Urinary bladder (tissue), 2 donors: ENCODE results near the gene PPIL3. TPM values are rescaled to one million over a fixed set of nuclear protein-coding genes. Genes with fewer than 3 reads are reported as not detected.

ENCODE experiments used
- polyA plus RNA-seq: library from polyadenylated mRNA; stranded (reverse); fragments of 200-250 nt; gene quantifications from one replicate; pipeline ENCODE4 v1.2.3, GENCODE V29; 2013
- small RNA-seq: library from RNA; depleted of rRNA; stranded (forward); fragments of <200 nt; gene quantifications from one replicate; pipeline ENCODE3, GENCODE V24; 2014
- total RNA-seq: library from RNA; depleted of rRNA; stranded (reverse); fragments of >200 nt; gene quantifications from one replicate; pipeline ENCODE4 v1.2.3, GENCODE V29; 2014
- donor health status: healthy.

PPIL3 gene
- total and polyA plus RNA-seq, 2 donors = 13.2 to 83.1 TPM

Small RNA genes lying within 50 kb of the gene (small RNA-seq; reads per million reads assigned to genes)
- not detected for gene RF00019
- not detected for gene RNA5SP115
- not detected for gene RNU6-312P
- gene RNU6-31P = not detected
- not detected for gene RNU6-762P

Other genes with a start within 250 kb of the PPIL3 start
- 317 TPM for gene BZW1, start 77.2 kb downstream of the PPIL3 start, total RNA-seq
- 126 TPM for gene BZW1, start 77.2 kb downstream of the PPIL3 start, polyA plus RNA-seq
- gene CLK1, start 24.4 kb downstream of the PPIL3 start, total RNA-seq = 251 TPM
- 101 TPM for gene CLK1, start 24.4 kb downstream of the PPIL3 start, polyA plus RNA-seq
- 31.6 TPM for gene NIF3L1, start 294 bp upstream of the PPIL3 start, total RNA-seq
- gene NIF3L1, start 294 bp upstream of the PPIL3 start, polyA plus RNA-seq = 27.8 TPM
- 35.2 TPM for gene ORC2, start 74.6 kb upstream of the PPIL3 start, total RNA-seq
- 7.6 TPM for gene ORC2, start 74.6 kb upstream of the PPIL3 start, polyA plus RNA-seq
- gene HYCC2, start 182.6 kb upstream of the PPIL3 start, total RNA-seq = 42.8 TPM
- gene HYCC2, start 182.6 kb upstream of the PPIL3 start, polyA plus RNA-seq = 3.5 TPM
- gene NDUFB3, start 182.9 kb upstream of the PPIL3 start, total RNA-seq = 53.2 TPM
- gene NDUFB3, start 182.9 kb upstream of the PPIL3 start, polyA plus RNA-seq = 63.4 TPM
- gene CFLAR, start 227.1 kb upstream of the PPIL3 start, total RNA-seq = 107 TPM
- 50.0 TPM for gene CFLAR, start 227.1 kb upstream of the PPIL3 start, polyA plus RNA-seq